K562 (cell line): ENCODE results near the gene NTN3. TPM values are rescaled to one million over a fixed set of nuclear protein-coding genes. Genes with fewer than 3 reads are reported as not detected.

ENCODE experiments used
- ATAC-seq: fragments of 200-7000 bp; cut with Tn5 transposase; 3 replicates; pipeline ENCODE4 v1.9.1; 2020; ENCODE audit warnings: moderate library complexity
- BruUV-seq: library from RNA; stranded (reverse); fragments of 400-500 nt; replicated peaks from 2 replicates; lab custom pipeline; 2021; lab: Mats Ljungman, UMichigan
- CTCF ChIA-PET: fragments of 300-600 bp; formaldehyde crosslinking; extraction: SDS; loops from one replicate; lab custom pipeline; 2021; ENCODE audit warnings: low intra/inter-chr PET ratio; lab: Yijun Ruan, JAX
- POLR2A ChIA-PET: fragments of 300-600, 350-650 bp; sonication (Branson Sonifier 250); formaldehyde crosslinking; extraction: SDS; loops from one replicate; lab custom pipeline; 2021; ENCODE audit warnings: antibody characterized with exemption, inconsistent platforms; lab: Yijun Ruan, JAX
- DNase-seq, 4 experiments: peaks; one replicate each; pipeline versions ENCODE4 v3.0.0 to v3.0.0-alpha.2; 2011 to 2018; ENCODE audit warnings: low spot score in 3 of 4, mixed read lengths in 3 of 4; ENCODE audit errors: extremely low read depth in 1 of 4
- FAIRE-seq: peaks from 2 replicates; lab custom pipeline; 2011; peaks lifted over from hg19 to GRCh38; lab: Jason Lieb, UNC
- H2AFZ ChIP-seq: 2 replicates; pipeline ENCODE4 v1.6.0; 2011; ENCODE audit warnings: low read depth, low read length, control low read depth, inconsistent platforms
- H3K27ac ChIP-seq: fragments of 200-600 bp; 3 replicates; pipeline ENCODE4 v1.8.0; 2011; ENCODE audit warnings: low read depth, mild to moderate bottlenecking, control low read depth, inconsistent platforms, low read length, moderate library complexity, mixed read lengths; ENCODE audit errors: extremely low read depth
- H3K27me3 ChIP-seq, 2 experiments: fragments of 300-600 bp in 1 of 2; 2 replicates in 1 of 2; 3 replicates in 1 of 2; pipeline versions ENCODE4 v1.6.0 to v1.8.0; 2011; ENCODE audit warnings: inconsistent platforms in 2 of 2, low read length in 2 of 2, mild to moderate bottlenecking in 1 of 2, mixed read lengths in 1 of 2, moderate library complexity in 1 of 2; ENCODE audit not compliant: control insufficient read depth in 2 of 2, insufficient read depth in 2 of 2
- H3K36me3 ChIP-seq: fragments of 300-600 bp; 3 replicates; pipeline ENCODE4 v1.8.0; 2011; ENCODE audit warnings: mild to moderate bottlenecking, low read length, inconsistent platforms; ENCODE audit not compliant: control insufficient read depth, insufficient read depth
- H3K4me1 ChIP-seq, 2 experiments: fragments of 200-600 bp in 1 of 2; replicated peaks in 1 of 2; 2 replicates in 1 of 2; 3 replicates in 1 of 2; pipeline versions ENCODE4 v1.5.1 to v1.8.0; 2011; ENCODE audit warnings: inconsistent platforms in 2 of 2, low read length in 2 of 2, mild to moderate bottlenecking in 1 of 2, mixed read lengths in 1 of 2, moderate library complexity in 1 of 2; ENCODE audit not compliant: control insufficient read depth in 2 of 2, insufficient read depth in 2 of 2
- H3K4me2 ChIP-seq: 2 replicates; pipeline ENCODE4 v1.6.1; 2011; ENCODE audit warnings: low read length, control low read depth, inconsistent platforms, mixed read lengths; ENCODE audit not compliant: insufficient read depth
- H3K4me3 ChIP-seq: fragments of 200-600 bp; sonication (generic), shearing (Covaris generic); 2 replicates; pipeline ENCODE4 v1.5.1; 2016; ENCODE audit warnings: control low read depth, inconsistent platforms
- H3K79me2 ChIP-seq: fragments of 200-600 bp; 3 replicates; pipeline ENCODE4 v1.8.0; 2011; ENCODE audit warnings: low read length, inconsistent platforms; ENCODE audit not compliant: control insufficient read depth, insufficient read depth
- H3K9ac ChIP-seq, 2 experiments: 2 replicates each; pipeline versions ENCODE4 v1.6.0 to v1.6.1; 2011; ENCODE audit warnings: low read depth in 2 of 2, low read length in 2 of 2, control low read depth in 1 of 2, inconsistent platforms in 1 of 2, mild to moderate bottlenecking in 1 of 2, mixed read lengths in 1 of 2; ENCODE audit not compliant: insufficient read depth in 1 of 2
- H3K9me1 ChIP-seq: one replicate; pipeline ENCODE4 v1.6.0; 2011; ENCODE audit warnings: inconsistent platforms, mild to moderate bottlenecking, low read length, moderate library complexity; ENCODE audit not compliant: control insufficient read depth, insufficient read depth
- H3K9me3 ChIP-seq: replicated peaks from 2 replicates; pipeline ENCODE4 v1.5.1; 2011; ENCODE audit warnings: low read depth, low read length, inconsistent platforms; ENCODE audit not compliant: control insufficient read depth, insufficient read depth
- H4K20me1 ChIP-seq: replicated peaks from 2 replicates; pipeline ENCODE4 v1.6.1; 2011; ENCODE audit warnings: low read length, inconsistent platforms, mixed read lengths; ENCODE audit not compliant: control insufficient read depth, insufficient read depth
- AFF4 ChIP-seq: sonication (generic); formaldehyde crosslinking; IDR thresholded peaks from 2 replicates; pipeline ENCODE4 v1.8.0; 2023; ENCODE audit warnings: mild to moderate bottlenecking, missing genetic modification reagents
- FOXK2 ChIP-seq, 2 experiments: fragments of 450-650 bp; IDR thresholded peaks in 1 of 2; conservative IDR thresholded peaks in 1 of 2; 2 replicates each; pipeline ENCODE4 v1.6.1; 2016; ENCODE audit warnings: low read depth in 2 of 2, mild to moderate bottlenecking in 1 of 2
- NFE2 ChIP-seq: IDR thresholded peaks from 2 replicates; pipeline ENCODE4 v1.6.1; 2014; ENCODE audit warnings: antibody characterized with exemption, low read depth
- POLR2G ChIP-seq: fragments of 200-400 bp; formaldehyde crosslinking; IDR thresholded peaks from 2 replicates; pipeline ENCODE4 v1.6.1; 2017; ENCODE audit warnings: low read depth, mild to moderate bottlenecking, antibody characterized with exemption, low read length, moderate library complexity
- RBFOX2 ChIP-seq: fragments of 200-400 bp; formaldehyde crosslinking; IDR thresholded peaks from 2 replicates; pipeline ENCODE4 v1.6.1; 2017; ENCODE audit warnings: low read depth, mild to moderate bottlenecking, low read length, moderate library complexity
- SREBF1 ChIP-seq: fragments of 150-350 bp; IDR thresholded peaks from 2 replicates; pipeline ENCODE4 v1.6.1; 2014; ENCODE audit warnings: antibody characterized with exemption, low read depth, low read length, borderline replicate concordance
- ZBTB33 ChIP-seq: sonication (generic); formaldehyde crosslinking; IDR thresholded peaks from 2 replicates; pipeline ENCODE4 v1.8.1; 2023; ENCODE audit warnings: mild to moderate bottlenecking, missing genetic modification reagents
- ZNF592 ChIP-seq: fragments of 450-650 bp; IDR thresholded peaks from 2 replicates; pipeline ENCODE4 v1.6.1; 2017; ENCODE audit warnings: antibody characterized with exemption, mild to moderate bottlenecking
- WGBS: fragments of 100-300 bp; shearing (Covaris generic); methylation state at CpG from one replicate; pipeline ENCODE4 v1.1.6; 2016; ENCODE audit warnings: low coverage, mixed read lengths; ENCODE audit not compliant: insufficient coverage; ENCODE audit errors: missing lambda C conversion rate; 5-methylcytosine and 5-hydroxymethylcytosine counted together
- in situ Hi-C: fragments of 300-500 bp; cut with MboI; formaldehyde crosslinking; loops from 4 replicates; pipeline ENCODE4 v1.15.0; 2018; ENCODE audit warnings: inconsistent platforms, mixed read lengths
- intact Hi-C: fragments of 100-400 bp; cut with micrococcal nuclease; formaldehyde crosslinking; loops from 2 replicates; pipeline ENCODE4 v1.14.2; 2022
- polyA plus RNA-seq, 8 experiments: library from polyadenylated mRNA; depleted of rRNA in 4 of 8; stranded (reverse) in 5 of 8; unstranded in 3 of 8; fragments of >200 nt; fragmentation: Nextera tagmentation in 2 of 8; fragmentation: Illumina TruSeq in 1 of 8; extraction: Ambion mirVana in 2 of 8; extraction: Trizol in 1 of 8; gene quantifications; 2 replicates each; pipeline versions ENCODE4 v1.2.1 to v1.2.3, GENCODE V29; 2011 to 2014; ENCODE audit warnings: inconsistent platforms in 1 of 8, missing spikeins in 1 of 8
- total RNA-seq, 7 experiments: library from RNA; depleted of rRNA in 6 of 7; stranded (reverse); fragments of >200 nt in 6 of 7; fragmentation: Illumina TruSeq in 2 of 7; extraction: Trizol in 2 of 7; gene quantifications; 2 replicates each; pipeline versions ENCODE4 v1.2.1 to v1.2.3, GENCODE V29; 2011 to 2021; ENCODE audit warnings: low replicate concordance in 1 of 7
- TF ChIP-seq, protein P1 (sequence below): sonication (generic); formaldehyde crosslinking; IDR thresholded peaks from 2 replicates; pipeline ENCODE4 v1.9.0; 2022; ENCODE audit warnings: mild to moderate bottlenecking, missing genetic modification reagents
- TF ChIP-seq, protein P2 (sequence below): fragments of 450-650 bp; IDR thresholded peaks from 2 replicates; pipeline ENCODE4 v1.6.1; 2016; ENCODE audit warnings: missing biosample characterization, missing genetic modification characterization

Gene NTN3
- total and polyA plus RNA-seq, 9 of the 15 experiments (the other 6 are each of a cell fraction or from before 2014, with no cell fraction given) = not detected

DNA sequence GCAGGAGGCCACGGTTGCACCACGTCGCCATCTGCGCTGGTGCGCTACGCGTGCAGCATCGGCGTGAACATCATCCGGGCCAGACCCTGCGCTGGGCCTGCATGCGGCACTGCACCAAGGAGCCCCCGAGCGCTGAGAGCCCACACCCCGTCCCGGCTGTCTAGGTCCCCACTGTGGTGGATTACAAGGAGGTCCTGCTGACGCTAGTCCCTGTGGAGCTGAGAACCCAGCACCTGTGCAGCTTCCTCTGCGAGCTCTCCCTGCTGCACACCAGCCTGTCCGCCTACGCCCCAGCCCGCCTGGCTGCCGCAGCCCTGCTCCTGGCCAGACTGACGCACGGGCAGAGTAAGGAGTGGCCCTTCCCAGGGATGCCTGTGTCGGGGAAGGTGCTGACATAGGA, 22.0 kb upstream of the NTN3 start:
- CTCF ChIA-PET = no interaction called here

More for the DNA sequence above, 22.0 kb upstream of the NTN3 start:
- no peak for FAIRE-seq
- no peaks in the 10 kb centered on the region for H4K20me1 ChIP-seq
- in situ Hi-C loops = no loop called here
- peaks cover 90% of the 10 kb centered on the region; the same call in 2 of the 3 replicates for H3K36me3 ChIP-seq
- H3K9me1 ChIP-seq = no peaks in the 10 kb centered on the region
- no TSS peak for BruUV-seq
- H3K79me2 ChIP-seq = no peaks in the 10 kb centered on the region
- WGBS = 98% methylated on average over 20 of the region's 25 CpGs
- no peak overlapping the region for H3K4me3 ChIP-seq
- H3K27ac ChIP-seq = no peak overlapping the region
- no peak overlapping the region for H2AFZ ChIP-seq
- no peak overlapping the region for H3K4me2 ChIP-seq
- DNase-seq = no peak
- H3K4me1 ChIP-seq = peaks cover 0 to 22% of the 10 kb centered on the region in 2 experiments; a peak in 2 of 5 replicates
- no peaks in the 10 kb centered on the region; a peak in 1 of 5 replicates for H3K27me3 ChIP-seq
- H3K9ac ChIP-seq = no peak overlapping the region; a peak in 1 of 4 replicates
- intact Hi-C loops = no loop called here
- ATAC-seq = no peak
- no peaks in the 10 kb centered on the region for H3K9me3 ChIP-seq
- TF ChIP-seq POLR2G (peak; percentile 68), ZNF592 (no peak), ZBTB33 (CRISPR knock-in tag) (peak; percentile 17; the same call in 1 of the 2 replicates), SREBF1 (no peak), AFF4 (no peak), FOXK2 (conservative IDR thresholded peaks at IDR 0.05 in 1 of 2, IDR thresholded peaks at IDR 0.05 in 1 of 2; ENCODE audit: low read depth in 2 of 2) (no peak), RBFOX2 (peak; percentile 69), NFE2 (no peak)
- TF ChIP-seq, protein P1, sequence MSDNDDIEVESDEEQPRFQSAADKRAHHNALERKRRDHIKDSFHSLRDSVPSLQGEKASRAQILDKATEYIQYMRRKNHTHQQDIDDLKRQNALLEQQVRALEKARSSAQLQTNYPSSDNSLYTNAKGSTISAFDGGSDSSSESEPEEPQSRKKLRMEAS (CRISPR knock-in tag) = 0 out of 2 replicates have a peak, but pooled peaks have one; percentile 18
- TF ChIP-seq, protein P2, sequence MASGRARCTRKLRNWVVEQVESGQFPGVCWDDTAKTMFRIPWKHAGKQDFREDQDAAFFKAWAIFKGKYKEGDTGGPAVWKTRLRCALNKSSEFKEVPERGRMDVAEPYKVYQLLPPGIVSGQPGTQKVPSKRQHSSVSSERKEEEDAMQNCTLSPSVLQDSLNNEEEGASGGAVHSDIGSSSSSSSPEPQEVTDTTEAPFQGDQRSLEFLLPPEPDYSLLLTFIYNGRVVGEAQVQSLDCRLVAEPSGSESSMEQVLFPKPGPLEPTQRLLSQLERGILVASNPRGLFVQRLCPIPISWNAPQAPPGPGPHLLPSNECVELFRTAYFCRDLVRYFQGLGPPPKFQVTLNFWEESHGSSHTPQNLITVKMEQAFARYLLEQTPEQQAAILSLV (tag) = no peak
- TF ChIP-seq, all 486 proteins: peak for 4
- POLR2A ChIA-PET = interaction anchor here (0.6 to 2.2 kb wide), 4 partner anchors 9 to 44 kb away, joined by 3 to 10 read pairs (median 6); partner anchors contain the start of gene TEDC2
